Islet of Langerhans (tissue), 1 donor: Measurements from ENCODE around the gene SERGEF.
A peak's percentile ranks its signal among the peaks of the same experiment; 100 is the strongest.

Source experiments
- FAIRE-seq: peaks from one replicate; lab custom pipeline; 2011; peaks lifted over from hg19 to GRCh38; lab: Jason Lieb, UNC

The SERGEF gene

DNA sequence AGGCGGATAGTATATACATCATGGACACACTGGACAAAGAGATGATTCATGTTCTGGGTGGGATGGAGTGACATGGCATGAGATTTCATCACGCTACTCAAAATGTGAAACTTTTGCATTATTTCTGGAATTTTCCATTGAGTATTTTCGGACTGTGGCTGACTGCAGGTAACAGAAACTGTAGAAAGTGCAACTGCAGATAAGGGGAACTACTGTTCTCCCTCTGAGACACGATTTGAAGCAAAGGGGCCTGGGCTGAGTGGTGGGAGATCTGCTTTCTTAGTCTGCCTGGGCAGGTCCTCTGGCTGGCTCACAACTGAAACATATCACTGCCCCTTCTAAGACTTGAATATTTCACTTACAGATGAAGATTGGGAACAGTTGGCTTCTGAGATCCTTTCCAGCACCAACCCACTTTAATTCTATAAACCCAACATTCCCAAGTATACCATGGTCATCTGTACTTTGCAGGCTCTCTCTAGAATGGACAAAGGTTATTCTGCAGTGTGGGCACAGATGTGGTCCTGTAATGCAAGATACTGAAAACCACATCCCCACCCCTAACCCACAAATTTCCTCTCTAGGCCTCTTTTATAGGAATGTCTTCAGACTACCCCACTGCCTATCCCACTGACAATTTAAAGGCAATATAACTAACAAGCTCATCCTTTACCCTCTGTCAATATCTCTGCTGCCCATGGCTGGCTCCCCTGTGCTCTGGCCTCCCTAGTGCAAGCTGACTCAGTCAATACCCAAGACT is 157.1 kb downstream of the SERGEF start:
- FAIRE-seq: no peak

DNA sequence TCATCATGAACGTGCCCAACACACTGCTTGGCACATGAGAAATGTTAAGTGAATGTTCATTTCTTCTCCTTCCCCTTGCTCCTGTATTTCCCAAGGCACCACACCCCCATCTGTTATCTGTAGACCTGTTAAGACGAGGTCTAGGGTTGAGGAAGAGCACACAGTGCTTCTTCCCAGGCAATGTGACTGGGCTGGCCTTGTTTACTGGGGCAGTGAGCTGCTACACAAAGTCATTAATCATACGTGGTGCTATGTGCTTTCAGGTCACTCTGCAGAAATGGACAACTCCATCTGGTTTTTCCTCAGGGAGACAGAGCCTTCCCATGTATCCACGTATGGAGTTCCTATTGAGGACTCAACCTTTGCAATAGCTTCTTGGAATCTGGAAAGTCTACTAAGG is 159.6 kb downstream of the SERGEF start:
- FAIRE-seq: no peak

DNA sequence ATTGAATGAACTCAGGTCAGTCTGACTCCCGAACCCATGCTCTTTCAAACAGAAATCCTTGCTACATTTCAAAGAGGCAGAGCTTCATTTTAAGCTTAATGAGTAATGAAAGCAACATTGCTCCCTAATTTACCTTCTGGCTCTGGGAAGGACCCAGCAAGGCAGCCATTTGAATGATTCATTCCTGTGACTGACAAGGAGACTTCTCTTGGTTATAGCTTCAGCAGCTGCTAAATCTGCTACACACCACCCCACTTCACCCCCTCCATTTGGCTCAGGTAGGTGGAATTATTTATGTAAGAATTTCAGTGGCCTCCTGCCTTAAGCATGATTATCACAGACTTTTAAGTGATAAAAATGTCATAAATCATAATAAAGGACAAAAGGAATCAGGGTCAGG is 160.6 kb downstream of the SERGEF start:
- FAIRE-seq: no peak

DNA sequence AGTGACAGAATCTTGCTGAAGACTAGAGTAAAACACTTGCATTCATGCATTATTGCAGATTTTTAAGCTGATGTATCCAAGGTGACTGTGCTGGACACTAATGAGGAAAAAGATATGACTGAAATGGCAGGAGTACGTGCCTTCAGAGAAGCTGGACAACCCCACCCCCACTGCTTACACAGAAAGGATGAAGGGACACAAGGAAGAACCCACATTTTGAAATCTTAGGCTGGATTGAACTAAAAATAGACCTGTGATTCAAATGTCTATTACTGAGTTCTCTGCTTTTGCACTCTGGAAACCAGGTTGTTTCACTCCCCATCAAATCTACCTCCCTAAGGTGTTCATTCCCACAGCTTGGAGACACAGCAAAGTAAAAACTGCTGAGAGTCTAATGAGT is 161.2 kb downstream of the SERGEF start:
- FAIRE-seq: no peak

- FAIRE-seq: no peak
These were observed 162.5 kb downstream of the SERGEF start for GRCh38 chr11:17850336-17850735.

- no peak for FAIRE-seq
These were observed 164.1 kb downstream of the SERGEF start for GRCh38 chr11:17848715-17849114.

DNA sequence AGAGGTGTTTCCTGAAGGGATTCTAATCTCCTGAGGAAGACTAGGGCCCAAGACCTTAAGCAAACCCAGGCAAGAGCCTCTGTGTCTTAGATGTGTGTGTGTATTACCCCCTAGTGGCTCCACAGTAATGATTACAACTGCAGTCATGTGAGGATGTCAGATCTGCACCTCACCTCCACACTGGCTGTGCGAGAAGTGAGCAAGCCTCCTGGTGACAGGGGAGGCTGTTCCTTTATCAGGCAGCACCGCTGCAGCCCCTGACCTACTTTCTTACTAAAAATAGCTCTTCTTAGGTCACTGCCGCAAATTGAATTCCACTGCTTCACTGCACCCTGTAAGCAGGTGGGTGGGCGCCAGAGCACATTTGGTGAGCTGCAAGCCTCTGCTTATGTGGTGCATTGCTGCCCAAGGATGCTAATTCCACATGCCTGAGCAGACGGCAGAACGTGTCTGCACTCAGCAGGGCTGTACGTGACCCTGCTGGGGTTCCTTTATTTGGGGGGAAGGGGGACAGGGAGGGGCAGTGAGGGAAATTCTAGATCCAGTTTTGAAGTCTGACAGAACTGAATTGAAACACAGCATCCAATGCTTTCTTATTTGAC is 165.9 kb downstream of the SERGEF start:
- FAIRE-seq: no peak

DNA sequence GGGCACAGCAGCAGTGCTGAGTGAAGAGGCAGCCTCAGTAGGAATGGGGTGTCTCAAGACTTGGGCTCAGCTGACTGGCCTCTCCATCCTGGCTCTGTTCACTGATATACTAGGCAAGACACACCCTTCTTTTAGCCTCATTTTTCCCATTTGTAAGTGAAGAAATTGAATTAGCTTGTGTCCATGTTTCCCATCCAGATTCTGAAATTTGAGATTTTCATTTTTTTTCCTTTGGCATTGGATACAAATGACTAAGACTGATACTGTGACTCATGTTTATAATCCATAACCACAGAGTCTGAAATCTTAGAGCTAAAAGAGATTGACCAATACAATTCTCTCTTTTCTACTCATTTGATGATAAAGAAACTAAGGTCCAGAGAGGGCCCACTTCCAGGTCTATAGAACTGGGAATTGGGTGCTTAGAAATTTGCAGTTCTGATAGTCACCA is 167.4 kb downstream of the SERGEF start:
- FAIRE-seq: no peak

GRCh38 chr11:17840101-17840548 is 172.7 kb downstream of the SERGEF start:
- no peak for FAIRE-seq

DNA sequence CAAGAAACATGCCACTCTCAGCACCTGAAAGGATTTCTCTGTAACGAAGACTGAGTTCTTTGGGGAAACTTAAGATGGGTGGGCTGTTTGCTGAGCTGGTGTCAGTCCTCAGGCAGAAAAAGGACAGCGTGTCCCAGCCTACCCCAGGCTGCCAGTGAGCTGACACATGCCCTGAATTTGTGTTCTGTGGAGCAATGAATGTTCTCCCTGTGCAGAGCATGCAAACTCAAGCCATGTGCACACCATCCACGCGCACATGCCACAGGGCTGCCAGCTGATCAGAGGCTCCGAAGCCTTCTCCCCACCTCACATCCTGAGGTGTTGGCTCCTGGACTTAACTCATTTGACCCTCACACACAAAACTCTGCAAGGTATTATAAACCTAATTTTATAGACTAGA is 173.4 kb downstream of the SERGEF start:
- no peak for FAIRE-seq

DNA sequence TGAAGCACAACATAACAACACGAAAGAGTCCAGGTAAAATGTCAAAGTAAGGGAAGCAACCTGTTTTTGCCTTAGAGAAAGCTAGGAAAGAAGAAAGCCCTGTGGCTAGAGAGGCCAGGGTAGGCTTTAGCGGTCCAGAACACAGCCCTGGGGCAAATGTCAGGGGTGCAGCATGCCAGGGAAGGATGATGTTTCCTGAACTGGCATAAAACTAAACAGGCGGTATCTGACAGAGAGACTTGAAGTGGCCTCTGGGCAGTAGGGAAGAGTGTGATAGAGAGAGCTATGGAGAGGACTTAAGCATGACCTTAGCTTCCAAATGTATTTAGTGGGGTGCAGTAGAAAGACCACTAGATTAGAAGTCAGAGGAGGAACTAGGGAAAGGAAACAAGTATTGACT is 174.7 kb downstream of the SERGEF start:
- FAIRE-seq: no peak

DNA sequence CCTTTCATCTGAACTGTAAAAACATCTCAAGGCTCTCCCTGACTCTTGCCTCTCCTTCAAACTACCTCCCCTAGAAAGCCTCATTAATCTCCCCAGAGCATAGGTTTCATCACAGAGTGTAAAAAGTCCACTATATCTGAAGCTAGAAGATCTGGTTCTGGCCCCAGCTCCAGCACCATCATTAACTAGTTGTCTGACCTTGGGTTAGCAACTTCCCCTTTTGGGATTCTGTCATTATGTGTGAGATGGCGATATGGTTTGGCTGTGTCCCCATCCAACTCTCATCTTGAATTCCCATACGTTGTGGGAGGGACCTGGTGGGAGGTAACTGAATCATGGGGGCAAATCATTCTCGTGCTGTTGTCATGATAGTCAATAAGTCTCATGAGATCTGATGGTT is 181.0 kb downstream of the SERGEF start:
- FAIRE-seq: no peak

- no peak for FAIRE-seq
These were observed 181.6 kb downstream of the SERGEF start for GRCh38 chr11:17831228-17831627.

DNA sequence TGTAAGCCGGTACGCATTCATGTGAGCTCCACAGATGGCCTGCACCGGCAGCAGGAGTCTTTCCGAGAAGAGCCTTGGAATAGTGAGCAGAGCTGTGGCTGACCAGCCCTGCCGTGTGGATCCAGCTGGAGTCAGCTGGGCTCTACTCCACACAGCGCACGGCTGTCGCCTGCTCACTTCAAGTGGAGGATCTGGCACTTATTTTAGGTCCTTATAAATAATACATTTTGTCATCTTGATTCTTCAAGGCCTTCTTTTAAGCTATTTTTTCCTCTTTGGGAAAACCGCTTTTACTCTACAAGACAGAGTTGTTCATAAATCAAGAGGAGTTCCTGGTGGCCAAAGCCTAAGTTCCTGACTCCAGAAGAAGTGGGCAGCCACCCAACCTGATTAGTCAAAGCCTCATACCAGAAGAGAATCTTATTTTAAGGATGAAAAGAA is 184.5 kb downstream of the SERGEF start:
- no peak for FAIRE-seq

DNA sequence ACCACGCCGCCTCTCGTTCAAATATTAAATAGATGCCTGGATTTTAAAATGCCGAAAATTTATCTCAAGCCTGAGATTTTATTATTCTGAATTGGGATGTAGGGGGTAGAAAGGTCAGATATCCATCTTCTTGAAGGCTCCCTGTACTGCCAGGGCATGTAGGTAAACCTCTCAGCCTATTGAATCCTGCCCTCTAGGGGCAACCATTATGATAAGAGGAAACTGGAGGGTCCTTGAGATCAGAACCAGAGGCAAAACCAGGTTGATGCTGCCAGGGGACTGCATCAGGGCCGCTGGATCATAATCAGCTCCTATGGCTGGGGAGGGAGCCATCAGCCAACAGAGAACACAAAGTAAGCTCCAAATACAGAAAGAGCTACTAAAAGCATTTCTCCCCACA is 185.8 kb downstream of the SERGEF start:
- FAIRE-seq: no peak

DNA sequence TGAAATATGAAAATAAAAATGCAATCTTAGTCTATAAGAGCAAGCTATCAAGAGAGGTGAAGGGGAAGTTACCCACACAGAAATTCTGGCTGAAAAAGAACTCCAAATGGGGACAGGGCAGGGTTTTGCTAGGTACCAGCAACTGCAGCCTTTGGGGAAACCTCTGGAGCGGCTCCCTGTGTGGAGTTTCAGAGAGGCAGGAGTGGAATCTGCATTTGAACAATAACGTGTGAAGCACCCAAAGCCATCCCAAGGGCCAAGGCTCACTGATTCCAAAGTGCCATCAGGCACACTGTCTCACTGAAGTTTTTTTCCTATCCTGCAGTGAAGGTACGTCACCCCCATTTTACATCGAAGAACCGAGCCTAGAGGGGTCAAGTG is 190.5 kb downstream of the SERGEF start:
- no peak for FAIRE-seq

DNA sequence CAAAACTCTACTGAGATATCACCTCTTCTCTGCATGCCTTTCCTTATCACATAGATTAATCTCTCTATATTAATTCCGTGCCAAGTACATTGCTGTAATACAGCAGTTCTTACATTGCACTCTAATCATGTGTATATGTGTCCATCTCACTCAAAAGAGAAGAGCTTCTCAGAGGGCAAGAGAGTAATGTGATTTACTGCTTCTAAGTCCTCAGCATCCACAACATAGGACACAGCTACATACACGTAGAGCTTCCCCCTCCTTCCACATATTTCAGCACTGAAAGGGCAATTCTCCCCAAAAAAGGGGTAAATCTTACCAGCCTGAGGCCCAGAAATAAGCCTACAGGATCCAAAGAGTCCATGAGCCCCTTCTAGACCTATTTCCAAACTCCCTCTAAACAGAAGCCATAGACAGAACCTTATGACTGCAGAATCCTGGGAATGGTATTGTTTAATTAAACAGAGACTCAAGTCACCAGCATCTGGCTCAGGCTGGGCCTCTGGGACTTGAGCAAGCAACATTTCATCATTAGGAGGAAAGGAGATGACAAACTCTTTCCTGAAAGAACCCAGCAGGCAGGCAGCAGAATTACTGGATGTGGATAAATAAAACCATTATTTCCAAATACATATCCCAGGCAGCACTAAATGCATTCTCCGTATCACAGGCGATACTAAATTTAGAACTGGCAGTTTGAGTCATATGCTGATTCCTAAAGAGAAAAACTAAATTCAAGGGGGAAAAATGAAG is 191.0 kb downstream of the SERGEF start:
- FAIRE-seq: peak; percentile 60

GRCh38 chr11:17816232-17816931 is 196.5 kb downstream of the SERGEF start:
- no peak for FAIRE-seq

GRCh38 chr11:17814546-17814945 is 198.3 kb downstream of the SERGEF start:
- no peak for FAIRE-seq

GRCh38 chr11:17813391-17814059 is 199.3 kb downstream of the SERGEF start:
- FAIRE-seq: no peak

DNA sequence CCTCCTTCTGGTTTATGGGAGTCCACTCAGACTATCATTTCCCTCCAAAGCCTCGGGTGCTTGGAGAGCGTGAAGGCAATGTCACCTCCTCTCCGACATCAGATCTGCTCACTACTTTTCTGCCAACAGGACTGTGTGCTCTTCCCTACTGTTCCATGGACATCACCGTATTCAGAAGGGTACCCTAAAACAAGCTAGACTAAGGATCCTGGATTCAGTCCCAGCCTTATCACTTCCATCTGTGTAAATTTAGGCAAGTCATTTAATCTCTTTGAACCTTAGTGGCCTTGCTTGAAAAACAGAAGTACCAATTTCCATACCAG is 200.0 kb downstream of the SERGEF start:
- no peak for FAIRE-seq
